Panc1 (cell line): ENCODE measurements around the gene CORO2B.

ENCODE experiments used
- POLR2AphosphoS5 ChIP-seq: IDR thresholded peaks from 2 replicates; pipeline ENCODE4 v1.6.1; 2012; ENCODE audit warnings: mild to moderate bottlenecking, low read depth, low read length, moderate library complexity
- TCF7L2 ChIP-seq: IDR thresholded peaks from 2 replicates; pipeline ENCODE4 v1.6.1; 2011; ENCODE audit warnings: mild to moderate bottlenecking, low read depth, low read length, inconsistent platforms
- TF ChIP-seq, protein P1 (sequence below): fragments of 450-650 bp; IDR thresholded peaks from 2 replicates; pipeline ENCODE4 v1.5.1; 2017; ENCODE audit warnings: mild to moderate bottlenecking

DNA sequence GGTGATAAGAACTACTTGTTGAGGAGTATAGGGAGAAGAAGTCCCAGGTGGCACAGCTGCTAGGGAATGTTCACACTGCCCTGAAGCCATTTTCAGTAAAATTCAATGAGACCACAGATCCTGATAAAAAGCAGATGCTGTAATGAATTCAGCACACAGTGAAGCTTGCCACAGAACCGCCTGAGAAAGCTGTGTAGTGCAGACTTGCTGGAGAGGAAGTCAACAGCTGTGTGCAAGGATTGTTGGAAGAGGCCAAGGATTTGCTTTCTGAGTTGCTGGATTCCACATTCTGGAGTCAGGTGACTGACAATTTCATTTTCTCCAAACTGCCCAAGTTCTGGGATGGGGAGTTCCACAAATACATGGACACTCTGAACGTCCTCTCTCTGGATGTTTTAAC, 171.0 kb downstream of the CORO2B start:
- TF ChIP-seq, protein P1, sequence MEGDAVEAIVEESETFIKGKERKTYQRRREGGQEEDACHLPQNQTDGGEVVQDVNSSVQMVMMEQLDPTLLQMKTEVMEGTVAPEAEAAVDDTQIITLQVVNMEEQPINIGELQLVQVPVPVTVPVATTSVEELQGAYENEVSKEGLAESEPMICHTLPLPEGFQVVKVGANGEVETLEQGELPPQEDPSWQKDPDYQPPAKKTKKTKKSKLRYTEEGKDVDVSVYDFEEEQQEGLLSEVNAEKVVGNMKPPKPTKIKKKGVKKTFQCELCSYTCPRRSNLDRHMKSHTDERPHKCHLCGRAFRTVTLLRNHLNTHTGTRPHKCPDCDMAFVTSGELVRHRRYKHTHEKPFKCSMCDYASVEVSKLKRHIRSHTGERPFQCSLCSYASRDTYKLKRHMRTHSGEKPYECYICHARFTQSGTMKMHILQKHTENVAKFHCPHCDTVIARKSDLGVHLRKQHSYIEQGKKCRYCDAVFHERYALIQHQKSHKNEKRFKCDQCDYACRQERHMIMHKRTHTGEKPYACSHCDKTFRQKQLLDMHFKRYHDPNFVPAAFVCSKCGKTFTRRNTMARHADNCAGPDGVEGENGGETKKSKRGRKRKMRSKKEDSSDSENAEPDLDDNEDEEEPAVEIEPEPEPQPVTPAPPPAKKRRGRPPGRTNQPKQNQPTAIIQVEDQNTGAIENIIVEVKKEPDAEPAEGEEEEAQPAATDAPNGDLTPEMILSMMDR: no peak
- no peak for TF ChIP-seq POLR2AphosphoS5
- no peak for TF ChIP-seq TCF7L2
